ENCODE results near the gene ZMIZ2. TPM values are rescaled to one million over a fixed set of nuclear protein-coding genes. Genes with fewer than 3 reads are reported as not detected.
A peak's percentile ranks its signal among the peaks of the same experiment; 100 is the strongest.

Gene ZMIZ2
- total and polyA plus RNA-seq, 2 donors (not counting 1 experiment from before 2014, with no cell fraction given) = 3.9 to 9.1 TPM

- no peak overlapping the region for H3K9ac ChIP-seq (ENCODE audit: insufficient read depth, low read length)
- H4K20me1 ChIP-seq (ENCODE audit: control insufficient read depth, extremely low read depth, insufficient read depth, low read length) = peaks cover 6% of the 10 kb centered on the region
- H3K27ac ChIP-seq (ENCODE audit: insufficient read depth, low read length) = no peak overlapping the region
- DNase-seq (ENCODE audit: low read depth in 2 of 2) = no peak
- H3K79me2 ChIP-seq (ENCODE audit: control insufficient read depth, insufficient read depth, low read length) = peaks cover 25% of the 10 kb centered on the region
- H3K9me3 ChIP-seq (ENCODE audit: control insufficient read depth, insufficient read depth, low read depth, low read length) = no peaks in the 10 kb centered on the region
- H3K36me3 ChIP-seq (ENCODE audit: control insufficient read depth, insufficient read depth, low read length) = no peaks in the 10 kb centered on the region
- H3K27me3 ChIP-seq (ENCODE audit: control insufficient read depth, insufficient read depth, low read length) = no peaks in the 10 kb centered on the region
- no peak overlapping the region for H2AFZ ChIP-seq (ENCODE audit: low read length)
- peaks cover 3% of the 10 kb centered on the region for H3K4me1 ChIP-seq (ENCODE audit: control insufficient read depth, extremely low read depth, insufficient read depth, low read length)
- H3K4me3 ChIP-seq (replicated peaks in 1 of 4; ENCODE audit: control extremely low read depth in 1 of 4, insufficient read depth in 1 of 4, low read depth in 3 of 4, low read length in 4 of 4) = no peak overlapping the region
- H3K4me2 ChIP-seq (ENCODE audit: extremely low read depth, insufficient read depth, low read length) = no peak overlapping the region
- TF ChIP-seq EZH2 (IDR thresholded peaks at IDR 0.05; ENCODE audit: low read length, missing control alignments) (no peak), CTCF (conservative IDR thresholded peaks at IDR 0.05 in 1 of 2, IDR thresholded peaks at IDR 0.05 in 1 of 2; ENCODE audit: low read depth in 1 of 2, low read length in 2 of 2) (no peak)
Measured at GRCh38 chr7:44793919-44794318, 45.3 kb downstream of the ZMIZ2 start.

- no peak for TF ChIP-seq CTCF (conservative IDR thresholded peaks at IDR 0.05 in 1 of 2, IDR thresholded peaks at IDR 0.05 in 1 of 2; ENCODE audit: low read depth in 1 of 2, low read length in 2 of 2)
- TF ChIP-seq EZH2 (IDR thresholded peaks at IDR 0.05; ENCODE audit: low read length, missing control alignments) = no peak
- H2AFZ ChIP-seq (ENCODE audit: low read length) = no peak overlapping the region
- DNase-seq (ENCODE audit: low read depth in 2 of 2) = peak in 1 of 2 donors; percentile 34
- H3K27ac ChIP-seq (ENCODE audit: insufficient read depth, low read length) = no peak overlapping the region
- no peak overlapping the region for H3K9ac ChIP-seq (ENCODE audit: insufficient read depth, low read length)
- H4K20me1 ChIP-seq (ENCODE audit: control insufficient read depth, extremely low read depth, insufficient read depth, low read length) = peaks cover 6% of the 10 kb centered on the region
- H3K4me2 ChIP-seq (ENCODE audit: extremely low read depth, insufficient read depth, low read length) = no peak overlapping the region
- H3K4me1 ChIP-seq (ENCODE audit: control insufficient read depth, extremely low read depth, insufficient read depth, low read length) = peaks cover 3% of the 10 kb centered on the region
- no peaks in the 10 kb centered on the region for H3K27me3 ChIP-seq (ENCODE audit: control insufficient read depth, insufficient read depth, low read length)
- H3K79me2 ChIP-seq (ENCODE audit: control insufficient read depth, insufficient read depth, low read length) = peaks cover 29% of the 10 kb centered on the region
- no peak overlapping the region for H3K4me3 ChIP-seq (replicated peaks in 1 of 4; ENCODE audit: control extremely low read depth in 1 of 4, insufficient read depth in 1 of 4, low read depth in 3 of 4, low read length in 4 of 4)
- no peaks in the 10 kb centered on the region for H3K9me3 ChIP-seq (ENCODE audit: control insufficient read depth, insufficient read depth, low read depth, low read length)
- H3K36me3 ChIP-seq (ENCODE audit: control insufficient read depth, insufficient read depth, low read length) = no peaks in the 10 kb centered on the region
Measured at GRCh38 chr7:44794331-44794730, 45.7 kb downstream of the ZMIZ2 start.

GRCh38 chr7:44796034-44796503, 47.4 kb downstream of the ZMIZ2 start:
- TF ChIP-seq EZH2 (IDR thresholded peaks at IDR 0.05; ENCODE audit: low read length, missing control alignments) (no peak), CTCF (conservative IDR thresholded peaks at IDR 0.05 in 1 of 2, IDR thresholded peaks at IDR 0.05 in 1 of 2; ENCODE audit: low read depth in 1 of 2, low read length in 2 of 2) (no peak)
- Histone ChIP-seq H2AFZ (ENCODE audit: low read length) (peak overlapping the region; percentile 95), H3K9ac (ENCODE audit: insufficient read depth, low read length) (peak overlapping the region; percentile 98), H3K27me3 (ENCODE audit: control insufficient read depth, insufficient read depth, low read length) (no peaks in the 10 kb centered on the region), H3K4me2 (ENCODE audit: extremely low read depth, insufficient read depth, low read length) (peak overlapping the region; percentile 92), H3K27ac (ENCODE audit: insufficient read depth, low read length) (peak overlapping the region; percentile 99), H4K20me1 (ENCODE audit: control insufficient read depth, extremely low read depth, insufficient read depth, low read length) (peaks cover 8% of the 10 kb centered on the region), H3K9me3 (ENCODE audit: control insufficient read depth, insufficient read depth, low read depth, low read length) (no peaks in the 10 kb centered on the region), H3K4me1 (ENCODE audit: control insufficient read depth, extremely low read depth, insufficient read depth, low read length) (peaks cover 6% of the 10 kb centered on the region), H3K36me3 (ENCODE audit: control insufficient read depth, insufficient read depth, low read length) (peaks cover 9% of the 10 kb centered on the region), H3K4me3 (replicated peaks in 1 of 4; ENCODE audit: control extremely low read depth in 1 of 4, insufficient read depth in 1 of 4, low read depth in 3 of 4, low read length in 4 of 4) (peak overlapping the region; percentile 82 to 98 (median 86)), H3K79me2 (ENCODE audit: control insufficient read depth, insufficient read depth, low read length) (peaks cover 43% of the 10 kb centered on the region)
- DNase-seq (ENCODE audit: low read depth in 2 of 2) = peak; percentile 39 to 45
